Left ventricle myocardium inferior (tissue), 1 donor: Measurements from ENCODE around the gene PCDHGA1. TPM values are rescaled to one million over a fixed set of nuclear protein-coding genes. Genes with fewer than 3 reads are reported as not detected.

Source experiments
- DNase-seq: peaks from one replicate; pipeline ENCODE4 v3.0.0-alpha.2; 2020
- H3K27ac ChIP-seq: fragments of 200-600 bp; replicated peaks from 2 replicates; pipeline ENCODE4 v1.8.0; 2021
- H3K27me3 ChIP-seq: fragments of 200-600 bp; 2 replicates; pipeline ENCODE4 v1.8.0; 2021; ENCODE audit warnings: low read depth
- H3K36me3 ChIP-seq: fragments of 200-600 bp; 2 replicates; pipeline ENCODE4 v1.8.0; 2021
- H3K4me1 ChIP-seq: fragments of 200-600 bp; 2 replicates; pipeline ENCODE4 v1.8.0; 2021
- H3K4me3 ChIP-seq: fragments of 200-600 bp; 2 replicates; pipeline ENCODE4 v1.8.0; 2021; ENCODE audit warnings: mild to moderate bottlenecking, moderate library complexity
- H3K9me3 ChIP-seq: fragments of 200-600 bp; replicated peaks from 2 replicates; pipeline ENCODE4 v1.8.0; 2021
- intact Hi-C: fragments of 100-400 bp; cut with micrococcal nuclease; formaldehyde crosslinking; loops from one replicate; pipeline ENCODE4 v1.11.0; 2022
- total RNA-seq: library from RNA; stranded (reverse); fragmentation: NEBNext Ultra II Directional; extraction: Animal tissue kit (Norgen Biotek cat#: 25700); gene quantifications from one replicate; pipeline ENCODE4 v1.2.1, GENCODE V29; 2021
- TF ChIP-seq, protein P1 (sequence below): fragments of 200-600 bp; IDR thresholded peaks from 2 replicates; pipeline ENCODE4 v1.8.0; 2021; ENCODE audit warnings: antibody characterized with exemption, mild to moderate bottlenecking, borderline replicate concordance
- donor health status: DM: no; HTN: yes; CAD: no; lungs with severe emphysema.

Gene PCDHGA1
- total RNA-seq, 1 donor from 2014 or later: 3.1 TPM

DNA sequence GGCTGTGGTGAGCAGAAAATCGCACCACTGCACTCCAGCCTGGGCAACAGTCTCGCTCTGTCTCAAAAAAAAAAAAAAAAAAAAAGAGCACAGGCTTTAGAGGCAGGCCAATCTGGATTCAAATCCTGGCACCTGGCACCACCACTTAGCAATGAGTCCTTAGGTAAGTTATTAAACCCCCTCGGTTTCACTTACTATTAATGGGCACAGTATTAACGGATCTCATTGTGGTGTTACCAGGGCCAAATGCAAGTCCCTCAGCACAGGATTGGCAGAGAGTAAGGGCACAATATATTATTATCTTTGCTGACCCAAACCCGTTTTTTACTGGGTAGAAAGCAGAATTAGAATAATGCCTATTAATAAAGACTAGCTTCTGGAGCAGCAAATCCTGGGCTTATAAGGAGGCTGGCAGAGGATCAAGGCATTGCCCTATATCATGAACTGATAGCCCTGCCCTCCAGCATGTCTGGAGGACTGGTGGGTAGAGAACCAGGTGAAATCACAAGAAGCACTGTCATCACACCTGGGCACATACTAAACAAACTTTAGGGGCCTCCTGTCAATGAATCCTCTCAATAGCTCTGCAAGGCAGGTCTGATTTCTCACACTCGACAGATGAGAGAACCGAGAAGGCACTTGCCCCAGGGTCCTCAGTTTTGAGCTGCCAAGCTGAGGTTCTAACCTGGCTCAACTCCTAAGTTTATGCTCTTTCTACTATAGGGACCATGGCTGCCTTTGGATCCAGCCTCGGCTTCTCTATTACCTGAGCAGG, 176.3 kb downstream of the PCDHGA1 start:
- no peaks in the 10 kb centered on the region for H3K9me3 ChIP-seq
- peaks cover 38% of the 10 kb centered on the region for H3K36me3 ChIP-seq
- TF ChIP-seq, protein P1, sequence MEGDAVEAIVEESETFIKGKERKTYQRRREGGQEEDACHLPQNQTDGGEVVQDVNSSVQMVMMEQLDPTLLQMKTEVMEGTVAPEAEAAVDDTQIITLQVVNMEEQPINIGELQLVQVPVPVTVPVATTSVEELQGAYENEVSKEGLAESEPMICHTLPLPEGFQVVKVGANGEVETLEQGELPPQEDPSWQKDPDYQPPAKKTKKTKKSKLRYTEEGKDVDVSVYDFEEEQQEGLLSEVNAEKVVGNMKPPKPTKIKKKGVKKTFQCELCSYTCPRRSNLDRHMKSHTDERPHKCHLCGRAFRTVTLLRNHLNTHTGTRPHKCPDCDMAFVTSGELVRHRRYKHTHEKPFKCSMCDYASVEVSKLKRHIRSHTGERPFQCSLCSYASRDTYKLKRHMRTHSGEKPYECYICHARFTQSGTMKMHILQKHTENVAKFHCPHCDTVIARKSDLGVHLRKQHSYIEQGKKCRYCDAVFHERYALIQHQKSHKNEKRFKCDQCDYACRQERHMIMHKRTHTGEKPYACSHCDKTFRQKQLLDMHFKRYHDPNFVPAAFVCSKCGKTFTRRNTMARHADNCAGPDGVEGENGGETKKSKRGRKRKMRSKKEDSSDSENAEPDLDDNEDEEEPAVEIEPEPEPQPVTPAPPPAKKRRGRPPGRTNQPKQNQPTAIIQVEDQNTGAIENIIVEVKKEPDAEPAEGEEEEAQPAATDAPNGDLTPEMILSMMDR: no peak
- DNase-seq: no peak
- H3K4me3 ChIP-seq: no peak overlapping the region
- H3K27ac ChIP-seq: peak overlapping the region; percentile 86
- H3K27me3 ChIP-seq: no peaks in the 10 kb centered on the region
- H3K4me1 ChIP-seq: peaks cover 49% of the 10 kb centered on the region
- intact Hi-C loops: no loop called here

DNA sequence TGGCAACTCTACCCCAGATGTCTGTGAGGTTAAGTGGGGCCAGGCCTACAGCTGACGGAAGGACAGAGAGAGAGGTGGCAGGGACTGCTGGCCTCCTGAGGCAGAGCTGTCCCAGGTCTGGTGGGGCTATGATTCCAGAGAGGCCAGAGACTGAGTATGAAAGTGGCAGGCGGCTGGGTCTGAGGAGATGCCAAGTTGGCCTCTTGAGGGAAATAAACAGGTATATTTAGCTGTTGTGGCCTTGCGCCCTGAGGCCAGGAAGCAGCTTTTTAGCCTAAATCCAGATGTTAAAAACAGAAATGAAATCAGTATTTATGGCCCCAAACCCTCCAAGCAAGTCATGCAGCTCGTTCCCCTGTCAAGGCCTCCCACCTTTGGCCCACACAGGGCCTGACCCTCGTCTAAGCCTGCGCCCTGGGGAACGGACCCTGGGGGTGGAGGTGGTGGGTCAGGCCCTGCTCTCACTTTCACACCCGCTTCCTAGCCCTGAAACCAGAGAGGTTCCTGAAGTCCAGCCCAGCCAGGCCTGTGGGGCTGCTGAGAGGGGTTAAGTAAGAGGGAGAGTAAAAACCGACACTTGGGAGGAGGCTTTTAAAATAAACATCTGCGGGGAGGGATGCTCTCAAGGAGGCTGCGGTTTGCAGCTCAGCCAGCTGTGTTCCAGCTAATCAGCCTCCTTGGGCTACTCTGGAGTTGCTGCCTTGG, 177.2 kb downstream of the PCDHGA1 start:
- peaks cover 42% of the 10 kb centered on the region for H3K36me3 ChIP-seq
- H3K4me3 ChIP-seq: peak overlapping the region; percentile 53
- H3K4me1 ChIP-seq: peaks cover 56% of the 10 kb centered on the region
- H3K27ac ChIP-seq: peak overlapping the region; percentile 86
- intact Hi-C loops: no loop called here
- H3K9me3 ChIP-seq: no peaks in the 10 kb centered on the region
- TF ChIP-seq, protein P1: no peak
- H3K27me3 ChIP-seq: no peaks in the 10 kb centered on the region
- DNase-seq: peak; percentile 61

DNA sequence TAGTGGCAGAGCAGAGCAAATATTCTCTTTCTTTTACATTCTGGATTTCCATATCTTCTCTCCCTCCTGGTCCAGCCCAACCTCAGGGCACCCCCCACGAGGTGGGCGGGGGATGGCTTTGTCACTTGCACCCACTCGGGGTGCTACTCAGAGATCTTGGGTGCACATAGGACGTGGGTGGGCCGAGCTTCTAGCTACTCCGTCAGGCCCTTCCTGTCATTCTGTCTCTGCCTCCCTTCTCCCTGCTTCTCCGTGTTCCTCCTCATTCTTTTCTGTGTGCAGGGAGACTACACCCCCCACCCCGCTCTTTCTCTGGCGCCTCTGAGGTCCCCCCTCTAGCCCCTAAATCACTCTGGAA, 178.1 kb downstream of the PCDHGA1 start:
- Histone ChIP-seq H3K4me3 (peak overlapping the region; percentile 53), H3K36me3 (peaks cover 34% of the 10 kb centered on the region), H3K27ac (peak overlapping the region; percentile 86), H3K9me3 (no peaks in the 10 kb centered on the region), H3K27me3 (no peaks in the 10 kb centered on the region), H3K4me1 (peaks cover 65% of the 10 kb centered on the region)
- DNase-seq: no peak
- TF ChIP-seq, protein P1: no peak
- intact Hi-C loops: no loop called here

DNA sequence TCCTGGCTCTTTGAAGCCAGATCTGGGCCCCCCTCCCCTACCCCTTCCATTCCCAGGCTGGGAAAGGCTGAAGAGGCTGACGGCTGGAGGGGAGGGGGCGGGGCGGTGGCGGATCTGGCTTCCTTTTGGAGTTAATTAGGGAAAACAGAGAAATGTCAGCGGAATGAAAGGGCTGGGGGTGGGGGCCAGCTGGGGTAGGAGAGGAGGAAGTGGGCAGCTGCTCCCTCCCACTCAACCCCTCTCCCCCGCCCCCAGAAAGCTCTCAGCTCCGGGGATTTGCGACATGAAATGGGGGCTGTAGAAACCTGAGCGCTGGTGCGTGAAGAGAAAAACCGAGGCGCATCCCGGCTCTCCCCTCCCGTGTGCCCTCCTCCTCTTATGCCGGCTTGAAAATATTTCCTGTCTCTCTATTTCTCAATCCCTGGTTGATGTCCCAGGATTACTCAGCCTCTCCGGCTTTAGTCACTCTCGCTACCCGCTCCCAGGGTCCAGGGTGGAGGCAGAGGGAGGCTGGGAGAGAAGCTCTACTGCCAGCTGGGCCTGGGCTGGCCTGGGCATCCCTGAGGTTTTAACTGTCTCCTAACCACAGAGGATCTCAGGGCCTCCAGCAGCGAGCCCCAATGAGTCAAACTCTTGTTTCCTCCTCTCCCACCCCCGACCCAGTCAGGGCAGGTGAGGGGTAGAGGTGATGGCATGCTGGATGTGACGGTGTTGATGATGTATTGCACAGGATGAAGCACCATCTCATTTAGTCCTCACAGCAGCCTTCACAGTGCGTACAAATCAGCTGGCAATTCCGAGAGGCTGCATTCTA, 178.7 kb downstream of the PCDHGA1 start:
- no peaks in the 10 kb centered on the region for H3K27me3 ChIP-seq
- H3K36me3 ChIP-seq: peaks cover 34% of the 10 kb centered on the region
- TF ChIP-seq, protein P1: no peak
- peaks cover 71% of the 10 kb centered on the region for H3K4me1 ChIP-seq
- intact Hi-C loops: no loop called here
- H3K9me3 ChIP-seq: no peaks in the 10 kb centered on the region
- H3K27ac ChIP-seq: peak overlapping the region; percentile 86
- H3K4me3 ChIP-seq: peak overlapping the region; percentile 53
- DNase-seq: peak; percentile 63

DNA sequence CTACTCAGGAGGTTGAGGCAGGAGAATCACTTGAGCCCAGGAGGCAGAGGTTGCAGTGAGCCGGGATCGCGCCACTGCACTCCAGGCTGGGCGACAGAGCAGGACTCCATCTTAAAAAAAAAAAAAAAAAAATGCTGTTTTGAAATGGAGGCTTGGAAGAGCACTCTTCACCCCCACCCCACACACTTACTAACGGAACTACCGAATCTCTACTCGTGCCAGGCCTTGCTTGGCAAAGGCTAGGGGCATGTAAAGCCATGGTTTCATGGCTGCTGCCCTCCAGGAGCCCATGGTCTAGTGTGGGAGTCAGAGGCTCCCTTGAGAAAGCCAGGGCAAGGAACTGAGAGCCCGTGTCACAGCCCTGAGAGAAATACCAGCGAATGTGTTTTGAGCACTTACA, 179.8 kb downstream of the PCDHGA1 start:
- no peaks in the 10 kb centered on the region for H3K27me3 ChIP-seq
- H3K4me3 ChIP-seq: no peak overlapping the region
- peaks cover 82% of the 10 kb centered on the region for H3K4me1 ChIP-seq
- no peaks in the 10 kb centered on the region for H3K9me3 ChIP-seq
- no peak for DNase-seq
- H3K36me3 ChIP-seq: peaks cover 34% of the 10 kb centered on the region
- TF ChIP-seq, protein P1: no peak
- intact Hi-C loops: no loop called here
- H3K27ac ChIP-seq: peak overlapping the region; percentile 86
